Vagina (tissue), 2 donors: Measurements from ENCODE around the gene HIVEP2.

Source experiments
- CTCF ChIP-seq, 3 experiments: fragments of 450-650 bp in 2 of 3; fragments of 200-600 bp in 1 of 3; sonication (generic) in 1 of 3; IDR thresholded peaks; one replicate each; pipeline ENCODE4 v1.5.1; 2017 to 2019; ENCODE audit warnings: antibody characterized with exemption in 3 of 3, mild to moderate bottlenecking in 2 of 3, moderate library complexity in 2 of 3
- POLR2A ChIP-seq, 2 donors: fragments of 450-650 bp; IDR thresholded peaks; one replicate each; pipeline ENCODE4 v1.6.1; 2017; ENCODE audit warnings: antibody characterized with exemption in 2 of 2, mild to moderate bottlenecking in 2 of 2, moderate library complexity in 2 of 2
- POLR2AphosphoS5 ChIP-seq, 2 donors: sonication (generic); formaldehyde crosslinking; IDR thresholded peaks; one replicate each; pipeline ENCODE4 v1.9.0; 2017; ENCODE audit warnings: antibody characterized with exemption in 2 of 2, mild to moderate bottlenecking in 2 of 2, low read depth in 1 of 2; ENCODE audit not compliant: insufficient read depth in 1 of 2

- TF ChIP-seq CTCF (IDR thresholded peaks at IDR 0.05) (no peak), POLR2A (IDR thresholded peaks at IDR 0.05) (no peak), POLR2AphosphoS5 (IDR thresholded peaks at IDR 0.05; ENCODE audit: insufficient read depth in 1 of 2, low read depth in 1 of 2) (no peak)
Observed at GRCh38 chr6:142867988-142868812, 76.8 kb downstream of the HIVEP2 start.
